NCI-H524 (cell line): ENCODE measurements around the gene SPATA45.
"Not testable (repeated sequence)": the region's sequence is repeated elsewhere in the genome, so short reads cannot be mapped to it uniquely, and the experiment has no call there.

Source experiments
- DNase-seq, 2 experiments: peaks; one replicate each; lab custom pipeline; 2025; lab: John Stamatoyannopoulos, UW

The SPATA45 gene

GRCh38 chr1:212847549-212847948 lies at the start of gene SPATA45:
TSS of gene SPATA45 (minus strand) at chr1:212847649. CDS start at chr1:212836149, 11,500 bp downstream.
- DNase-seq = no peak

- DNase-seq = no peak
Measured at GRCh38 chr1:212892108-212892507, 44.7 kb upstream of the SPATA45 start.

GRCh38 chr1:212884592-212884991 lies 37.1 kb upstream of the SPATA45 start:
- no peak for DNase-seq

- no peak for DNase-seq
Measured at GRCh38 chr1:212879947-212880690, 32.7 kb upstream of the SPATA45 start.

GRCh38 chr1:212878418-212878817 lies 31.0 kb upstream of the SPATA45 start:
- DNase-seq = no peak

GRCh38 chr1:212873518-212873917 lies 26.1 kb upstream of the SPATA45 start:
- no peak for DNase-seq

GRCh38 chr1:212871976-212872375 lies 24.5 kb upstream of the SPATA45 start:
- no peak for DNase-seq

GRCh38 chr1:212867192-212867591 lies 19.7 kb upstream of the SPATA45 start:
- no peak for DNase-seq

GRCh38 chr1:212864201-212864600 lies 16.8 kb upstream of the SPATA45 start:
- DNase-seq = no peak

- not testable (repeated sequence) for DNase-seq
Measured at GRCh38 chr1:212863345-212863744, 15.9 kb upstream of the SPATA45 start.

- no peak for DNase-seq
Measured at GRCh38 chr1:212862111-212862690, 14.8 kb upstream of the SPATA45 start.

- DNase-seq = peak; percentile 74 to 93
Measured at GRCh38 chr1:212860713-212861581, 13.5 kb upstream of the SPATA45 start.

- peak; percentile 15 to 29 for DNase-seq
Measured at GRCh38 chr1:212858461-212859265, 11.2 kb upstream of the SPATA45 start.

- peak; percentile 94 to 97 for DNase-seq
Measured at GRCh38 chr1:212857992-212858460, 10.6 kb upstream of the SPATA45 start, which contains the start of gene FLVCR1. TSS of gene FLVCR1 (plus strand) at chr1:212858275. CDS start at chr1:212858453, 178 bp downstream.

GRCh38 chr1:212856755-212857154 lies 9.3 kb upstream of the SPATA45 start:
- DNase-seq = no peak

- no peak for DNase-seq
Measured at GRCh38 chr1:212853658-212854057, 6.2 kb upstream of the SPATA45 start.

GRCh38 chr1:212852105-212852688 lies 4.7 kb upstream of the SPATA45 start:
- DNase-seq = no peak

- not testable (repeated sequence) for DNase-seq
Measured at GRCh38 chr1:212844521-212844920, 2.9 kb downstream of the SPATA45 start.

- DNase-seq = no peak
Measured at GRCh38 chr1:212838145-212838544, 9.3 kb downstream of the SPATA45 start.

- DNase-seq = not testable (repeated sequence)
Measured at GRCh38 chr1:212833211-212834207, 13.9 kb downstream of the SPATA45 start.
